ENCODE results near the gene MORN1. TPM values are rescaled to one million over a fixed set of nuclear protein-coding genes. Genes with fewer than 3 reads are reported as not detected.

The MORN1 gene
- total and polyA plus RNA-seq, 2 of the 8 experiments (the other 6 are each of a cell fraction or from before 2014, with no cell fraction given): 5.0 to 9.1 TPM

- Histone ChIP-seq H2AK5ac (ENCODE audit: low read depth, low read length) (no peak overlapping the region), H3K4me3 (ENCODE audit: extremely low read depth in 1 of 4, insufficient read depth in 2 of 4, low read depth in 3 of 4, low read length in 4 of 4) (no peak overlapping the region), H4K20me1 (replicated peaks in 1 of 2; ENCODE audit: control insufficient read depth in 1 of 2, insufficient read depth in 2 of 2, low read length in 2 of 2) (no peaks in the 10 kb centered on the region), H3K4me1 (replicated peaks in 1 of 4; ENCODE audit: control insufficient read depth in 3 of 4, insufficient read depth in 4 of 4, low read length in 3 of 4) (no peaks in the 10 kb centered on the region), H2BK5ac (ENCODE audit: low read depth, low read length) (no peak overlapping the region), H4K8ac (ENCODE audit: extremely low read depth, insufficient read depth, low read length) (no peak overlapping the region), H3K9me3 (ENCODE audit: insufficient read depth in 2 of 2, low read depth in 1 of 2, low read length in 1 of 2) (peaks cover 0 to 3% of the 10 kb centered on the region in 2 experiments; a peak in 2 of 4 replicates), H3K79me2 (ENCODE audit: control insufficient read depth in 1 of 2, insufficient read depth in 2 of 2, low read length in 2 of 2) (no peaks in the 10 kb centered on the region), H3K27ac (ENCODE audit: low read depth, low read length) (no peak overlapping the region), H2BK20ac (ENCODE audit: low read length) (no peak overlapping the region), H3K23ac (ENCODE audit: insufficient read length) (no peak overlapping the region), H2AFZ (ENCODE audit: low read length) (no peak overlapping the region), H3K14ac (ENCODE audit: insufficient read length) (no peak overlapping the region), H4K5ac (ENCODE audit: insufficient read length, low read depth, low read length) (no peak overlapping the region), H3K27me3 (replicated peaks in 1 of 4; ENCODE audit: control insufficient read depth in 3 of 4, extremely low read depth in 1 of 4, insufficient read depth in 3 of 4, low read length in 3 of 4) (no peaks in the 10 kb centered on the region; a peak in 1 of 7 replicates), H3K4ac (replicated peaks; ENCODE audit: insufficient read length, low read depth, low read length) (no peak overlapping the region), H2BK15ac (ENCODE audit: low read length) (no peak overlapping the region), H3K18ac (ENCODE audit: extremely low read depth, low read length) (no peak overlapping the region), H2BK120ac (replicated peaks; ENCODE audit: low read depth, low read length) (no peak overlapping the region), H2BK12ac (ENCODE audit: low read depth, low read length) (no peak overlapping the region), H3K9ac (replicated peaks in 1 of 4; ENCODE audit: extremely low read depth in 1 of 4, low read depth in 3 of 4, low read length in 3 of 4) (no peak overlapping the region), H3K56ac (replicated peaks; ENCODE audit: insufficient read length, low read depth, low read length) (no peak overlapping the region), H4K91ac (replicated peaks; ENCODE audit: insufficient read length, low read length) (no peak overlapping the region), H3K4me2 (ENCODE audit: insufficient read depth in 1 of 2, low read depth in 2 of 2, low read length in 2 of 2) (no peak overlapping the region), H3K36me3 (ENCODE audit: control insufficient read depth in 2 of 4, insufficient read depth in 4 of 4, low read length in 3 of 4) (no peaks in the 10 kb centered on the region), H3K23me2 (ENCODE audit: low read depth, low read length) (no peaks in the 10 kb centered on the region), H3K79me1 (ENCODE audit: low read depth, low read length) (no peaks in the 10 kb centered on the region)
- WGBS, 2 experiments (ENCODE audit: extremely low coverage in 1 of 2, insufficient coverage in 1 of 2, insufficient read length in 1 of 2, insufficient replicate concordance in 2 of 2, low coverage in 1 of 2, low lambda C conversion rate in 2 of 2, missing lambda C conversion rate in 1 of 2): 88% methylated on average over 8 of the region's 8 CpGs; no CpG with 5 or more reads in 1 of the 2 experiments
- FAIRE-seq: no peak
- POLR2A ChIA-PET (ENCODE audit: partially characterized antibody): no interaction called here
- CTCF ChIA-PET (ENCODE audit: partially characterized antibody): no interaction called here
- DNase-seq (ENCODE audit: low read depth in 1 of 2, low spot score in 2 of 2): no peak
- TF ChIP-seq RNF2 (IDR thresholded peaks at IDR 0.05; ENCODE audit: borderline replicate concordance, low read depth, low read length, missing control alignments, poor library complexity, severe bottlenecking): no peak
- TF ChIP-seq GABPA (IDR thresholded peaks at IDR 0.05; ENCODE audit: borderline replicate concordance, insufficient read depth, low read length): no peak
Measured at GRCh38 chr1:2368053-2368744, 23.2 kb downstream of the MORN1 start.

All from H1 (cell line).